ENCODE measurements around the gene RBM38.

- TF ChIP-seq CTCF (IDR thresholded peaks at IDR 0.05) (no peak), POLR2A (IDR thresholded peaks at IDR 0.05) (no peak)
Observed at GRCh38 chr20:57426271-57426689, 35.1 kb downstream of the RBM38 start.
